Neural cell (in vitro differentiated cells): ENCODE measurements around the gene FCHSD2. TPM values are rescaled to one million over a fixed set of nuclear protein-coding genes. Genes with fewer than 3 reads are reported as not detected.

ENCODE experiments used
- H2AFZ ChIP-seq: fragments of 200-600, 300-800 bp; sonication (generic), shearing (Covaris generic); 2 replicates; pipeline ENCODE4 v1.6.0; 2014; ENCODE audit warnings: low read depth, mild to moderate bottlenecking, antibody characterized with exemption, low read length, moderate library complexity
- H3F3A ChIP-seq: fragments of 200-600 bp; shearing (Covaris generic); 2 replicates; pipeline ENCODE4 v1.6.1; 2016; ENCODE audit warnings: mild to moderate bottlenecking, moderate library complexity, mixed read lengths, antibody characterized with exemption, low read length; ENCODE audit not compliant: insufficient read depth, poor library complexity, severe bottlenecking
- H3K27ac ChIP-seq: fragments of 200-600, 300-800 bp; sonication (generic), shearing (Covaris generic); 2 replicates; pipeline ENCODE4 v1.5.1; 2014; ENCODE audit warnings: mild to moderate bottlenecking, low read length, moderate library complexity
- H3K27me3 ChIP-seq: fragments of 300-800, 200-600 bp; sonication (generic), shearing (Covaris generic); 2 replicates; pipeline ENCODE4 v1.6.0; 2014; ENCODE audit warnings: mild to moderate bottlenecking, low read depth, low read length, moderate library complexity; ENCODE audit not compliant: insufficient read depth
- H3K36me3 ChIP-seq: fragments of 300-800, 200-600 bp; sonication (generic), shearing (Covaris generic); 2 replicates; pipeline ENCODE4 v1.5.1; 2014; ENCODE audit warnings: mild to moderate bottlenecking, antibody characterized with exemption, low read length, moderate library complexity; ENCODE audit not compliant: insufficient read depth
- H3K4me2 ChIP-seq: fragments of 300-800, 200-600 bp; sonication (generic), shearing (Covaris generic); 2 replicates; pipeline ENCODE4 v1.6.0; 2014; ENCODE audit warnings: mild to moderate bottlenecking, low read length
- H3K4me3 ChIP-seq: fragments of 300-800, 200-600 bp; sonication (generic), shearing (Covaris generic); 2 replicates; pipeline ENCODE4 v1.5.1; 2014; ENCODE audit warnings: mild to moderate bottlenecking, low read length, moderate library complexity
- H3K79me2 ChIP-seq: fragments of 200-600 bp; shearing (Covaris generic); replicated peaks from 2 replicates; pipeline ENCODE4 v1.6.0; 2014; ENCODE audit warnings: mild to moderate bottlenecking, low read length, moderate library complexity; ENCODE audit not compliant: insufficient read depth
- H3K9ac ChIP-seq: fragments of 300-800, 200-600 bp; sonication (generic), shearing (Covaris generic); 2 replicates; pipeline ENCODE4 v1.6.1; 2016; ENCODE audit warnings: mild to moderate bottlenecking, low read length, mixed read lengths
- H3K9me2 ChIP-seq: fragments of 200-600 bp; shearing (Covaris generic); 2 replicates; pipeline ENCODE4 v1.6.1; 2016; ENCODE audit warnings: mild to moderate bottlenecking, low read length, mixed read lengths; ENCODE audit not compliant: insufficient read depth
- H3K9me3 ChIP-seq: fragments of 200-600, 300-800 bp; sonication (generic), shearing (Covaris generic); 2 replicates; pipeline ENCODE4 v1.6.1; 2016; ENCODE audit warnings: mild to moderate bottlenecking, mixed run types, low read length, moderate library complexity, mixed read lengths
- H4K20me1 ChIP-seq: fragments of 200-600 bp; shearing (Covaris generic); 2 replicates; pipeline ENCODE4 v1.6.1; 2016; ENCODE audit warnings: mild to moderate bottlenecking, mixed run types; ENCODE audit not compliant: insufficient read depth
- CTCF ChIP-seq: fragments of 450-650 bp; IDR thresholded peaks from 2 replicates; pipeline ENCODE4 v1.5.1; 2014; ENCODE audit warnings: antibody characterized with exemption, mild to moderate bottlenecking, moderate library complexity; ENCODE audit not compliant: poor library complexity, severe bottlenecking
- EP300 ChIP-seq: fragments of 450-650 bp; conservative IDR thresholded peaks from 2 replicates; pipeline ENCODE4 v1.6.1; 2014; ENCODE audit warnings: antibody characterized with exemption, mild to moderate bottlenecking, moderate library complexity; ENCODE audit not compliant: poor library complexity, severe bottlenecking
- EZH2 ChIP-seq: fragments of 200-600, 300-800 bp; shearing (Covaris generic), sonication (generic); IDR thresholded peaks from 2 replicates; pipeline ENCODE4 v1.6.1; 2014; ENCODE audit warnings: antibody characterized with exemption, low read length, borderline replicate concordance, mild to moderate bottlenecking; ENCODE audit not compliant: insufficient read depth, poor library complexity, severe bottlenecking
- MXI1 ChIP-seq: fragments of 450-650 bp; conservative IDR thresholded peaks from 2 replicates; pipeline ENCODE4 v1.6.1; 2014; ENCODE audit warnings: antibody characterized with exemption, mild to moderate bottlenecking; ENCODE audit not compliant: poor library complexity, severe bottlenecking
- POLR2AphosphoS5 ChIP-seq: IDR thresholded peaks from 2 replicates; pipeline ENCODE4 v1.6.1; 2012
- RAD21 ChIP-seq: fragments of 450-650 bp; conservative IDR thresholded peaks from 2 replicates; pipeline ENCODE4 v1.6.1; 2014; ENCODE audit warnings: antibody characterized with exemption, mild to moderate bottlenecking, moderate library complexity
- REST ChIP-seq: IDR thresholded peaks from 2 replicates; pipeline ENCODE4 v1.6.1; 2012; ENCODE audit warnings: borderline replicate concordance
- SMC3 ChIP-seq: fragments of 450-650 bp; conservative IDR thresholded peaks from 2 replicates; pipeline ENCODE4 v1.6.1; 2014; ENCODE audit warnings: antibody characterized with exemption, mild to moderate bottlenecking, moderate library complexity; ENCODE audit not compliant: poor library complexity
- TAF1 ChIP-seq: IDR thresholded peaks from 2 replicates; pipeline ENCODE4 v1.6.1; 2012; ENCODE audit warnings: low read depth
- polyA plus RNA-seq: library from polyadenylated mRNA; depleted of rRNA; stranded (reverse); fragments of >200 nt; gene quantifications from 2 replicates; pipeline ENCODE4 v1.2.3, GENCODE V29; 2014

The FCHSD2 gene
- polyA plus RNA-seq, 1 donor from 2014 or later = 40.8 TPM

GRCh38 chr11:73177778-73178539, 35.8 kb upstream of the FCHSD2 start:
- H3F3A ChIP-seq = no peaks in the 10 kb centered on the region
- H4K20me1 ChIP-seq = no peaks in the 10 kb centered on the region
- H2AFZ ChIP-seq = no peak overlapping the region
- no peaks in the 10 kb centered on the region for H3K9me3 ChIP-seq
- no peak overlapping the region for H3K4me3 ChIP-seq
- no peaks in the 10 kb centered on the region for H3K9me2 ChIP-seq
- no peak overlapping the region for H3K27ac ChIP-seq
- no peaks in the 10 kb centered on the region for H3K79me2 ChIP-seq
- H3K4me2 ChIP-seq = no peak overlapping the region
- H3K9ac ChIP-seq = no peak overlapping the region
- H3K36me3 ChIP-seq = no peaks in the 10 kb centered on the region
- peak; percentile 91 for TF ChIP-seq RAD21
- peak; percentile 96 for TF ChIP-seq SMC3
- TF ChIP-seq CTCF = peak; percentile 86
- TF ChIP-seq REST = no peak
- no peaks in the 10 kb centered on the region for H3K27me3 ChIP-seq

- Histone ChIP-seq H3K27me3 (no peaks in the 10 kb centered on the region), H4K20me1 (no peaks in the 10 kb centered on the region), H3K79me2 (no peaks in the 10 kb centered on the region), H3K4me3 (no peak overlapping the region), H3K9ac (no peak overlapping the region), H3K9me2 (no peaks in the 10 kb centered on the region), H3K4me2 (no peak overlapping the region), H3F3A (no peaks in the 10 kb centered on the region), H3K36me3 (no peaks in the 10 kb centered on the region), H2AFZ (no peak overlapping the region), H3K27ac (no peak overlapping the region), H3K9me3 (no peaks in the 10 kb centered on the region)
- TF ChIP-seq TAF1 (no peak), REST (no peak), MXI1 (no peak), SMC3 (no peak), CTCF (no peak), EP300 (no peak), EZH2 (no peak), RAD21 (no peak), POLR2AphosphoS5 (no peak)
Measured at GRCh38 chr11:73177380-73177777, 35.3 kb upstream of the FCHSD2 start.
